GM23248 (cell line): Measurements from ENCODE around the gene KBTBD13.

Source experiments
- EZH2 ChIP-seq: fragments of 200-600 bp; sonication (generic); IDR thresholded peaks from 2 replicates; pipeline ENCODE4 v1.6.1; 2018; ENCODE audit warnings: antibody characterized with exemption, mild to moderate bottlenecking; ENCODE audit not compliant: insufficient read depth, poor library complexity, severe bottlenecking
- EZH2phosphoT487 ChIP-seq: fragments of 200-600 bp; sonication (generic); IDR thresholded peaks from 2 replicates; pipeline ENCODE4 v1.6.1; 2018; ENCODE audit warnings: antibody characterized with exemption, moderate library complexity, mild to moderate bottlenecking, low read depth; ENCODE audit not compliant: insufficient read depth

- TF ChIP-seq EZH2 (no peak), EZH2phosphoT487 (no peak)
Measured at GRCh38 chr15:65038836-65039235, 37.7 kb upstream of the KBTBD13 start.
